ENCODE measurements around the gene FOXD2.

Gene FOXD2

DNA sequence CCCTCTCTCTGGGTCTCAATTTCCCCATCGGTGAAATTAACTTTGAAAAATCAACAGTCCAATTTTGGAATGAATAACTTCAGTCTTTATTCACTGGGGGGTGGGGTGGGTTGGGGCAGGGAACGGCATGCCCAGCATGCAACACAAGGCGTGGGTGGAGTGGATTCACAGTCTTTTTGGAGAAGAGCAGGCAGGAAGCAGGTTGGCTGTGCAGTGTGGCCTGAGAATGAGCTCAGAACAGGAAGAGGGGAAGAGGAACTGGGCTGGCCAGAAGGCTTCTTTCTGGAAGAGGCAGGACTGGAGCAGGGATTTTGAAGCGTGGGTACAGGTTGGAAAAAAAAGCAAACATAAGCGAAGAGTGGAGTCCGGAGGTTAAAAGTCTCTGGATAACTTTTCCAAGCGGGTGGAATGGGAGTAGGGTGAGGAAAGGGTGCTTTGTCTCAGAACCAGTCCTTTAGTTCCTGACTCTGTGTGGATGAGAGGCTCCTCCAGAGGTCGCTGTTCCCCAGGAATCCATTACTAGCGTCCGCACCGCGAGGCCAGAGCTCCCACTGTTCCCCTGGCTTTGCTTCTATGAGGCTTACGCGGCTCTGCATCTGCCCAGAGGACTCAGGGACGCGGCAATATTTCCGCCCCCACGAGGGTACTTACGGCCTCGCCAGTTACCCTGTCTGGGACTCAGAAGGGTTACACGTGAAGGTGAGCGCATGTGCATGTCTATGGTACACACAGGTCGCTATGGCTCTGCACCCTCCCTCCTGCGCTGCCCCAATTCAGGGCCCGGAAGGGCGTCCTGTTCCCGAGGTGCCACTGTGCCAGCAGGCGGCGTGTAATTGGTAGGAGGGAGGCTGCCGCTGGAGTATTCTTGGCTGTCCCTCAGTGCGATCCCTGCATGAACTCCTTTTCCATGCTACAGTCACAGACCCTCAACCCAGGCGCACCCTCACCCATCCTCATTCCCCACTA lies 5.5 kb upstream of the FOXD2 start:
- Histone ChIP-seq H3K36me3 (ENCODE audit: control insufficient read depth in 5 of 5, insufficient read depth in 5 of 5, low read length in 5 of 5) (no peaks in the 10 kb centered on the region), H3K27me3 (ENCODE audit: control insufficient read depth in 5 of 5, insufficient read depth in 4 of 5, low read length in 5 of 5) (peaks cover 7 to 42% (median 23%) of the 10 kb centered on the region in 5 donors), H3K9ac (ENCODE audit: low read length in 5 of 5) (no peak overlapping the region), H3K9me3 (ENCODE audit: control insufficient read depth in 5 of 5, low read length in 5 of 5) (no peaks in the 10 kb centered on the region), H3K4me3 (ENCODE audit: low read depth in 1 of 5, low read length in 5 of 5) (peak overlapping the region; percentile 27 to 57 (median 45)), H3K4me1 (ENCODE audit: control insufficient read depth in 5 of 5, insufficient read depth in 5 of 5, low read length in 5 of 5) (peaks cover 2 to 50% (median 42%) of the 10 kb centered on the region in 5 donors), H3K27ac (ENCODE audit: low read depth, low read length) (no peak overlapping the region)

DNA sequence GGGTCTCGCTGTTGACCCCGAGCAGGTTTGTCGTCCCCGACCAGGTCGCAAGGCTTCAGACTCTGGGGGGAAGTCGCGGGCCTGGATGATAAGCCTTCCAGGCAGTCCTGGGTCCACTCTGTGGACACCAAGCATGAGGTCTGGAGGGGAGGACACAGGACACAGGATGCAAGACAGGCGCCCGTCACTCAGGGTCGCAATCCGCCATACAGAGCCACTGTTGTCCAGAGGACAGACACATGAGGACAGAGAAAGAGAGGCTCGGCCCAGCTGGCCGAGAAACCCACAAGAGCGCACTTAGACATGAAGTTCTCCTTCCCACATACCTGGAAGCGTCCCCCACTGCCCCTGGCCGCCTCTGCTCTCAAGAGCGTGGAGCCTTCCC lies 4.8 kb upstream of the FOXD2 start:
- no peaks in the 10 kb centered on the region for H3K36me3 ChIP-seq (ENCODE audit: control insufficient read depth in 5 of 5, insufficient read depth in 5 of 5, low read length in 5 of 5)
- H3K4me3 ChIP-seq (ENCODE audit: low read depth in 1 of 5, low read length in 5 of 5), result peak overlapping the region in 1 of 5 donors; percentile 53
- peaks cover 2 to 52% (median 42%) of the 10 kb centered on the region in 5 donors for H3K4me1 ChIP-seq (ENCODE audit: control insufficient read depth in 5 of 5, insufficient read depth in 5 of 5, low read length in 5 of 5)
- no peaks in the 10 kb centered on the region for H3K9me3 ChIP-seq (ENCODE audit: control insufficient read depth in 5 of 5, low read length in 5 of 5)
- no peak overlapping the region for H3K9ac ChIP-seq (ENCODE audit: low read length in 5 of 5)
- peaks cover 7 to 42% (median 23%) of the 10 kb centered on the region in 5 donors for H3K27me3 ChIP-seq (ENCODE audit: control insufficient read depth in 5 of 5, insufficient read depth in 4 of 5, low read length in 5 of 5)
- no peak overlapping the region for H3K27ac ChIP-seq (ENCODE audit: low read depth, low read length)

DNA sequence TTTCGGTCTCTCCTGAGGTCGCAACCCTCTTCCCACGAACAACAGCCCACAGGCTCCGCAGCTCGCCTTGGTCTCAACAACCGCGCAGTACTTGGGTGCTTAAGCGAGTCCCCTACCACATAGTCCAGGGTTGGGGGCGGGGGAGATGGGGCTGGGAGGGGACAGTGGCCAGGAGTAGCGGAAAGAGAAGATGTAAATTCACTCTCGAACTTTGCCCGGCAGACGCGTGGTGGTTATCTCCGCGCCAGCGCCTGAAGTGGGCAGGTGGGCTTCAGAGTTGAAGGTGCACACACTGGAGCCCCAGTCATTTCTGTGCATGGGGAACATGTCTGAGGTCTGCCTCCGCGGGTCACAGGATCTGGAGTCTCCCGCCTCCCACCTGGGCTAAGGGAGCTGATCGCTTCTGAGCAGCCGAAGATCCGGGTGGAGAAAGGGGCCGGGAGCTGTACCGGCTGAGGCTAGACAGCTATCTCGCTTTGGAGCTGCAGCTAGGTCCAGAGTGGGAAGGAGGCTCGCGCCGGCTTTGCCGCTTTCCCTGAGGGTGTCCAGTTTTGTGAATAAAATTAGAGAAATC lies 4.3 kb upstream of the FOXD2 start:
- H3K4me1 ChIP-seq (ENCODE audit: control insufficient read depth in 5 of 5, insufficient read depth in 5 of 5, low read length in 5 of 5), result peaks cover 2 to 55% (median 42%) of the 10 kb centered on the region in 5 donors
- H3K27me3 ChIP-seq (ENCODE audit: control insufficient read depth in 5 of 5, insufficient read depth in 4 of 5, low read length in 5 of 5), result peaks cover 7 to 42% (median 23%) of the 10 kb centered on the region in 5 donors
- H3K36me3 ChIP-seq (ENCODE audit: control insufficient read depth in 5 of 5, insufficient read depth in 5 of 5, low read length in 5 of 5), result no peaks in the 10 kb centered on the region
- no peak overlapping the region for H3K9ac ChIP-seq (ENCODE audit: low read length in 5 of 5)
- no peak overlapping the region for H3K27ac ChIP-seq (ENCODE audit: low read depth, low read length)
- no peaks in the 10 kb centered on the region for H3K9me3 ChIP-seq (ENCODE audit: control insufficient read depth in 5 of 5, low read length in 5 of 5)
- H3K4me3 ChIP-seq (ENCODE audit: low read depth in 1 of 5, low read length in 5 of 5), result peak overlapping the region in 4 of 5 donors; percentile 32 to 59 (median 42)

DNA sequence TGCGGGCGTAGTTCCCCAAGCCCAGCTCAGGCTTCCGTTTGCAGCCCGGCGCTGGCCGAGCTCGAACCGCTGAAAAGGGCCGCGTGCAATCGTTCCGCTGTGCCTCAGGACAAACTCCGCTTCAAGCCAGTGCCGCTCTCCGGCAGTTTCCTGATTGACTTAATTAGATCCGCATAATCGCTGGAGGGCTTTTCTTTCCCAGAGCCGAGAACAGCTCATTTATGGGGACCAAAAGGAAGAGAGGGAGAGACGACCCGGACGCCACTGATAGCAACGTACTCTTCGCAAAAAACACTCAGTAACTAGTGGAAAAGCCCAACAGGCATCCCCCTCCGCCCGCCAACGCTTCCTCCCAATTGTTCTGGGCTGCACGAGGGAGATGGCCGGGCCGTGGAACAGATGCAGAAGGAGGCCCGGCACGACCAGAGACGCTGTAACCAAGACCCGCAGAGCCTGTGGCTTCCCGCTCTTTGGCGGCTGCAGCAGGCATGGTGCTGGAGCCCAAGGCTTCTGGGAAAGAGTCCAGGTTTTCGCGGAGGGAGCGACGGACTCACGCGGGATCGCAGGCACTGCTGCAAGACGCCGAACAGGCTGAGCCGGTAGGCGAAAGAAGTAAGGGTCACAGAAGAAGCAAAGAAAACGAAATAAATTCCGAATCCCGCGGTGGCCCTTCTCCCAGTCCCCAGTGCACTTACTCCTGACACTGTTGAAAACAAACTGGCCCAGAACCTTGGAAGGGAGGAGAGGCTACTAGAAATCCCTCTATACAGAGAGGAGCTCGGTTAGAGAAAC lies 3.6 kb upstream of the FOXD2 start:
- Histone ChIP-seq H3K36me3 (ENCODE audit: control insufficient read depth in 5 of 5, insufficient read depth in 5 of 5, low read length in 5 of 5) (no peaks in the 10 kb centered on the region), H3K27ac (ENCODE audit: low read depth, low read length) (no peak overlapping the region), H3K9me3 (ENCODE audit: control insufficient read depth in 5 of 5, low read length in 5 of 5) (no peaks in the 10 kb centered on the region), H3K4me1 (ENCODE audit: control insufficient read depth in 5 of 5, insufficient read depth in 5 of 5, low read length in 5 of 5) (peaks cover 2 to 62% (median 43%) of the 10 kb centered on the region in 5 donors), H3K27me3 (ENCODE audit: control insufficient read depth in 5 of 5, insufficient read depth in 4 of 5, low read length in 5 of 5) (peaks cover 7 to 43% (median 24%) of the 10 kb centered on the region in 5 donors), H3K9ac (ENCODE audit: low read length in 5 of 5) (no peak overlapping the region), H3K4me3 (ENCODE audit: low read depth in 1 of 5, low read length in 5 of 5) (peak overlapping the region; percentile 32 to 59 (median 48))

DNA sequence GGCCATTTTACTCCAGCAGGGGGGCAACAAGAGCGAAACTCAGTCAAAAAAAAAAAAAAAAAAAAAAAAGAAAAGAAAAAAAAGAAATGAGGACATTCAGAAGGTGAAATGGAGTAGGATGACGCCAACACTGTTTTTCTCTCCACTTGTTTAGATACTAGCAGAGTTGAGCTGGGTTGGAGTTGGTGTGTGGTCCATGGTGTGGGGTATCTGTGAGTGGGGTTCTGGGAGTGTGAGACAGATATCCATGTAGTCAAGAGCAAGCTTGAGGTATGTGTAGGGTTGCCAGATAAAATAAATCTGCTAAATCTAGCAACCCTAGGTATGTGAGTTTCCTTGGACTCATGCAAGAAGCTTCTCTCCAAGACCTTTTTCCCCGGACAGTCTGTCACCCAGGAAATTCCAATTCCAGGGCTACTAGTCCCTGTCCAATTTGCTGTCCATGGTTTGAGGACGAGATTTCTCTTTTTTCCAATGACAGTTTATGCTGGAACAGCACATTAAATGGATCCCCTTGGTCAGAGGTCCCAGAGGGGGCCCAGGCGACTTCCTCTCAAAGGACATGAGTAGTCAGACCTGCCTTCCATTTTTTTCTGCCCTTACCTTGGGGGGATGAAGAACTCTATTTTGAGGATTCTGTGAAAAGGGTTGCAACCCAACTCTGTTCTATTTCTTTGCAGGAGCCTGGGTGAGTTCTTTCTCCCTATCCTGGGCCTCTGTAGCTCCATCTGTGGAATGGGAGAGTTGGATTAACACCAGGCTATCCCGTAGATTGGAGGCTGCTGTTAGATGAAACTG lies 2.1 kb upstream of the FOXD2 start:
- Histone ChIP-seq H3K9me3 (ENCODE audit: control insufficient read depth in 5 of 5, low read length in 5 of 5) (no peaks in the 10 kb centered on the region), H3K9ac (ENCODE audit: low read length in 5 of 5) (no peak overlapping the region), H3K27ac (ENCODE audit: low read depth, low read length) (no peak overlapping the region), H3K27me3 (ENCODE audit: control insufficient read depth in 5 of 5, insufficient read depth in 4 of 5, low read length in 5 of 5) (peaks cover 11 to 55% (median 33%) of the 10 kb centered on the region in 5 donors), H3K4me3 (ENCODE audit: low read depth in 1 of 5, low read length in 5 of 5) (peak overlapping the region in 1 of 5 donors; percentile 43), H3K4me1 (ENCODE audit: control insufficient read depth in 5 of 5, insufficient read depth in 5 of 5, low read length in 5 of 5) (peaks cover 2 to 66% (median 43%) of the 10 kb centered on the region in 5 donors), H3K36me3 (ENCODE audit: control insufficient read depth in 5 of 5, insufficient read depth in 5 of 5, low read length in 5 of 5) (no peaks in the 10 kb centered on the region)

DNA sequence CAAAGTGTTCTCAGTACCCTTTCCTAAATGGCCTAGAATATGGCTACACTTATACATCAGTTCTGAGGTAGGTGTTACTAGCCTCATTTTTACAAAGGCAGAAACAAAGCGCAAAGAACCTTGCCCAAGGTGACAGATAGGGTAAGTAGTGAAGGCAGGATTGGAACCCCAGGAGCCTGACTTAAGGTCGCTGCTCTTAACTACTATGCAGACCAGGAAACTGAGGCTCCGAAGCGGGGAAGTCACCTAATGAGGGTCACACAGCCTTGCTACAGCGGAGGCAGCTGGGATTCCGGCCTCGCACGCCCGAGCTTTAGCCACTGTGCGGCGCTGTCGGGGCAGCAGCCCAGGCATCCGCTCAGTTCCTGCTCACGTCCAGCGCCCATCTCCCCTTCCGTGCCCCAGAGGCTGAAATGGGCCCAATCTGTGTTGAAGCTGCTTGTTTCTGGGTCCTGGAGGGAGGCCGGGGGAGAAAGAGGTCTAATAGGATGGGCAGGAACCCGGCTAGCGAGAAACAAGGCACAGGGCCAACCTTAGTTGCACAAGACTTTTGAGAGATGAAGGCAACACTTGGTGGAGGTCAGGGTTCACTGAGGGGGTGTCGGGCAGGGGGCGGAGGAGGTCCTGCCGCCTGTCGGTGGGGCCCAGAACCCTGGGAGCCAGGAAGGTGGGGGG lies 1.4 kb upstream of the FOXD2 start:
- Histone ChIP-seq H3K27me3 (ENCODE audit: control insufficient read depth in 5 of 5, insufficient read depth in 4 of 5, low read length in 5 of 5) (peaks cover 14 to 52% (median 34%) of the 10 kb centered on the region in 5 donors), H3K4me3 (ENCODE audit: low read depth in 1 of 5, low read length in 5 of 5) (peak overlapping the region; percentile 55 to 82 (median 75)), H3K27ac (ENCODE audit: low read depth, low read length) (no peak overlapping the region), H3K9ac (ENCODE audit: low read length in 5 of 5) (peak overlapping the region in 4 of 5 donors; percentile 60 to 86 (median 74)), H3K9me3 (ENCODE audit: control insufficient read depth in 5 of 5, low read length in 5 of 5) (no peaks in the 10 kb centered on the region), H3K36me3 (ENCODE audit: control insufficient read depth in 5 of 5, insufficient read depth in 5 of 5, low read length in 5 of 5) (no peaks in the 10 kb centered on the region), H3K4me1 (ENCODE audit: control insufficient read depth in 5 of 5, insufficient read depth in 5 of 5, low read length in 5 of 5) (peaks cover 2 to 64% (median 43%) of the 10 kb centered on the region in 5 donors)

DNA sequence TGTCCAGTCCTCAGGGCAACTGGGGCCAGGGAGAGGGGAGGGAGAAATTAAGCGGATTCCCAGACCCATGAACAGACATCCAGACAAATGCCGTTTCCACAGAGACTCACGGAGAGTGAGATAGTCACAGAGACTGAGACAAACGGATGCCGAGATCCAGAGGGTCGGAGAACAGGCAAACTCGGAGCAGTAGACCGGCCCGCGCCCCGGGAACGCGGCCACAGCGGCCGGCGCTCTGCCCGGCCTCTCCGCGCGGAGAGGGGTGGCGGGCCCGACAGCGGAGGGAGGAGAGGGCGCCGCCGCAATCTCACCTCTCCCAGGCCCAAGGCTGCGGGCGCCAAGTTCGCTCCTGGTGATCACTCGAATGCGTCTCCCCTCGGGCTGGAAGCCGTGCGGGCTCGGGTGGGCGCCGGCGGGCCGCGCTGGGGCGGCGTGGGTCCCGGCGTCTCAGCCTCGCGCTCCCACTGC lies 831 bp upstream of the FOXD2 start:
- H3K4me3 ChIP-seq (ENCODE audit: low read depth in 1 of 5, low read length in 5 of 5), result peak overlapping the region; percentile 55 to 82 (median 75)
- peaks cover 19 to 55% (median 37%) of the 10 kb centered on the region in 5 donors for H3K27me3 ChIP-seq (ENCODE audit: control insufficient read depth in 5 of 5, insufficient read depth in 4 of 5, low read length in 5 of 5)
- no peaks in the 10 kb centered on the region for H3K36me3 ChIP-seq (ENCODE audit: control insufficient read depth in 5 of 5, insufficient read depth in 5 of 5, low read length in 5 of 5)
- peaks cover 2 to 59% (median 43%) of the 10 kb centered on the region in 5 donors for H3K4me1 ChIP-seq (ENCODE audit: control insufficient read depth in 5 of 5, insufficient read depth in 5 of 5, low read length in 5 of 5)
- H3K9me3 ChIP-seq (ENCODE audit: control insufficient read depth in 5 of 5, low read length in 5 of 5), result no peaks in the 10 kb centered on the region
- H3K27ac ChIP-seq (ENCODE audit: low read depth, low read length), result no peak overlapping the region
- peak overlapping the region in 4 of 5 donors; percentile 60 to 86 (median 74) for H3K9ac ChIP-seq (ENCODE audit: low read length in 5 of 5)

DNA sequence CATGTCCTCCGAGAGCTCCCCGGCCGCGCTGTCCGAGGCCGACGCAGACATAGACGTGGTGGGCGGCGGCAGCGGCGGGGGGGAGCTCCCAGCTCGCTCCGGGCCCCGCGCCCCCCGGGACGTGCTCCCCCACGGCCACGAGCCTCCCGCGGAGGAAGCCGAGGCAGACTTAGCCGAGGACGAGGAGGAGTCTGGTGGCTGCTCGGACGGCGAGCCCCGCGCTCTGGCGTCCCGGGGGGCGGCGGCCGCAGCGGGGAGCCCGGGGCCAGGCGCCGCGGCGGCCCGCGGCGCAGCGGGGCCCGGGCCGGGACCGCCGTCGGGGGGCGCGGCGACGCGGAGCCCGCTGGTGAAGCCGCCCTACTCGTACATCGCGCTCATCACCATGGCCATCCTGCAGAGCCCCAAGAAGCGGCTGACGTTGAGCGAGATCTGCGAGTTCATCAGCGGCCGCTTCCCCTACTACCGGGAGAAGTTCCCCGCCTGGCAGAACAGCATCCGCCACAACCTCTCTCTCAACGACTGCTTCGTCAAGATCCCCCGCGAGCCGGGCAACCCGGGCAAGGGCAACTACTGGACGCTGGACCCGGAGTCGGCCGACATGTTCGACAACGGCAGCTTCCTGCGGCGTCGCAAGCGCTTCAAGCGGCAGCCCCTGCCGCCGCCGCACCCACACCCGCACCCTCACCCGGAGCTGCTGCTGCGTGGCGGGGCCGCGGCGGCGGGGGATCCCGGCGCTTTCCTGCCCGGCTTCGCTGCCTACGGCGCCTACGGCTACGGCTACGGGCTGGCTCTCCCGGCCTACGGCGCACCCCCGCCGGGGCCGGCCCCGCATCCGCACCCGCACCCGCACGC lies 547 bp downstream of the FOXD2 start:
- Histone ChIP-seq H3K4me1 (ENCODE audit: control insufficient read depth in 5 of 5, insufficient read depth in 5 of 5, low read length in 5 of 5) (peaks cover 2 to 45% (median 31%) of the 10 kb centered on the region in 5 donors), H3K27me3 (ENCODE audit: control insufficient read depth in 5 of 5, insufficient read depth in 4 of 5, low read length in 5 of 5) (peaks cover 19 to 55% (median 40%) of the 10 kb centered on the region in 5 donors), H3K9me3 (ENCODE audit: control insufficient read depth in 5 of 5, low read length in 5 of 5) (no peaks in the 10 kb centered on the region), H3K27ac (ENCODE audit: low read depth, low read length) (no peak overlapping the region), H3K36me3 (ENCODE audit: control insufficient read depth in 5 of 5, insufficient read depth in 5 of 5, low read length in 5 of 5) (no peaks in the 10 kb centered on the region), H3K4me3 (ENCODE audit: low read depth in 1 of 5, low read length in 5 of 5) (peak overlapping the region in 3 of 5 donors; percentile 75 to 82 (median 79)), H3K9ac (ENCODE audit: low read length in 5 of 5) (no peak overlapping the region)

Data from subcutaneous abdominal adipose tissue (tissue), 5 donors.